Lower leg skin (tissue), 3 donors: ENCODE results near the gene PGM5.

Source experiments
- CTCF ChIP-seq, 3 donors: fragments of 450-650 bp; IDR thresholded peaks; one replicate each; pipeline ENCODE4 v1.5.1; 2016; ENCODE audit warnings: antibody characterized with exemption in 3 of 3, mild to moderate bottlenecking in 3 of 3, moderate library complexity in 2 of 3
- POLR2A ChIP-seq, 2 donors: fragments of 450-650 bp; IDR thresholded peaks; one replicate each; pipeline ENCODE4 v1.6.1; 2016 to 2017; ENCODE audit warnings: antibody characterized with exemption in 2 of 2, mild to moderate bottlenecking in 1 of 2, moderate library complexity in 1 of 2

GRCh38 chr9:68530618-68531017, 174.2 kb downstream of the PGM5 start:
- TF ChIP-seq CTCF (IDR thresholded peaks at IDR 0.05) = no peak
- no peak for TF ChIP-seq POLR2A (IDR thresholded peaks at IDR 0.05)
